Skeletal muscle satellite cell (primary cell): ENCODE results near the gene GRIK1.

Source experiments
- H3K27me3 ChIP-seq: 2 replicates; pipeline ENCODE4 v1.7.0; 2013; ENCODE audit warnings: low read length; ENCODE audit not compliant: control insufficient read depth, insufficient read depth
- H3K36me3 ChIP-seq: 2 replicates; pipeline ENCODE4 v1.7.0; 2013; ENCODE audit warnings: mild to moderate bottlenecking, control low read depth, low read length; ENCODE audit not compliant: insufficient read depth
- H3K4me1 ChIP-seq: 2 replicates; pipeline ENCODE4 v1.7.0; 2013; ENCODE audit warnings: low read length; ENCODE audit not compliant: control insufficient read depth, insufficient read depth
- H3K4me2 ChIP-seq: 2 replicates; pipeline ENCODE4 v1.7.0; 2013; ENCODE audit warnings: mild to moderate bottlenecking, low read length
- H3K4me3 ChIP-seq: 2 replicates; pipeline ENCODE4 v1.7.0; 2013; ENCODE audit warnings: low read length
- H3K9ac ChIP-seq: 2 replicates; pipeline ENCODE4 v1.7.0; 2013; ENCODE audit warnings: mild to moderate bottlenecking, low read depth, low read length, moderate library complexity
- H3K9me3 ChIP-seq: replicated peaks from 2 replicates; pipeline ENCODE4 v1.7.0; 2013; ENCODE audit warnings: mild to moderate bottlenecking, control low read depth, low read length

Gene GRIK1

DNA sequence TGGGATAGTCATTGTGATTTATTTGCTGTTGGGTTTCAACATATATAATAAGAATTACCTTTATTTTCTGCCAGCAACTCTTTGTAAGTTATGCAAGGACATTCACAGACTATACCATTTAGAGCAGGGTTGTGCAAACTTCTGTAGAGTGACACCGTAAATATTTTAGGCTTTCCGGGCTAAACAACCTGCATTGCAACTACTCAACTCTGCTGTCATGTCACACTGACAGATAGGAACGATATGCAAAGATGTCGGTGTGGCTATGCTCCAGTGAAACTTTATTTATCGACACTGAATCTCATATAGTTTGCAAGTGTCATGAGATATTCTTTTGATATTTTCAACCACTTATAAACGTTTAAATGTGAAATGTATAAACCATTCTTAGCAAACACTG lies 430.7 kb downstream of the GRIK1 start:
- H3K36me3 ChIP-seq: no peaks in the 10 kb centered on the region
- H3K4me2 ChIP-seq: no peak overlapping the region
- H3K27me3 ChIP-seq: no peaks in the 10 kb centered on the region
- H3K4me3 ChIP-seq: no peak overlapping the region
- H3K9me3 ChIP-seq: peaks cover 1% of the 10 kb centered on the region
- H3K4me1 ChIP-seq: peaks cover 9% of the 10 kb centered on the region
- no peak overlapping the region for H3K9ac ChIP-seq

DNA sequence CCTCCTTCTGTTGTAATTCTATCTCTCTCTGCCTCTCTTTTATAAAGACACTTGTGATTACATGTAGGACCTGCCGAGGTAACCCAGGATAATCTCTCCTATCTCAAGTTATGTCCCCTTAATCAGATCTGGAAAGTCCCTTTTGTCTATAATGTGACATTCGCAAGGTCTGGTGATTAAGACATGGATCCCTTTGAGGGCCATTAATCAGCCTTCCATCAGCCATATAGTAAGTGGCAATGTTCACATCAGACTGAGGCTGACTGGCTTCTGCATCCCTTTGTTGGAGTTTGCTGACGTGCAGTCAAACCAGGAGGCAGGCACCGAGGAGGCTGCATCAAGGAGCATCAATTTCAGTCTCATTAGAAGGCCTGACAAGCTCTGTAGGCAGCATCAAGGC lies 431.5 kb downstream of the GRIK1 start:
- H3K36me3 ChIP-seq: no peaks in the 10 kb centered on the region
- peaks cover 9% of the 10 kb centered on the region for H3K4me1 ChIP-seq
- no peaks in the 10 kb centered on the region for H3K9me3 ChIP-seq
- no peak overlapping the region for H3K9ac ChIP-seq
- no peak overlapping the region for H3K4me2 ChIP-seq
- no peak overlapping the region for H3K4me3 ChIP-seq
- no peaks in the 10 kb centered on the region for H3K27me3 ChIP-seq

DNA sequence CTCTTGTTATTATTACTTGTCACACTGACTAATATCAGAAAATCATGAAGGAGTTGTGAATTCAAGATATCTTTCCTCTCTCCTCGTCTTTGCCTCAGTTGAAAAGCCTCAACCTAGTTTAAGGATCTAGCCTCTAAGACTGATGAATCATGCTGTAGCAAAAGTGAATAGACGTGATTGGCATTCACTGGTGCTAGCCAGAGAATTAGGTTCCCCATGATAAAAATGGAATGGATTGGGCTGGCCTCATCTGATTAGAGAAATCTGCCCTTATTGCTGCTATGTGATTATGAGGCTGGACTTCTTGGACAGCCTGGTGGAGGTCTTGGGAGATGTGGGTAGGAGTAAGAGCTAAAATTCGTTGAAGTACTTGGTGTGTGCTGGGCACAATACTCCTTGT lies 432.8 kb downstream of the GRIK1 start:
- Histone ChIP-seq H3K9me3 (no peaks in the 10 kb centered on the region), H3K4me3 (no peak overlapping the region), H3K4me1 (peaks cover 15% of the 10 kb centered on the region), H3K9ac (no peak overlapping the region), H3K36me3 (no peaks in the 10 kb centered on the region), H3K4me2 (no peak overlapping the region), H3K27me3 (no peaks in the 10 kb centered on the region)

DNA sequence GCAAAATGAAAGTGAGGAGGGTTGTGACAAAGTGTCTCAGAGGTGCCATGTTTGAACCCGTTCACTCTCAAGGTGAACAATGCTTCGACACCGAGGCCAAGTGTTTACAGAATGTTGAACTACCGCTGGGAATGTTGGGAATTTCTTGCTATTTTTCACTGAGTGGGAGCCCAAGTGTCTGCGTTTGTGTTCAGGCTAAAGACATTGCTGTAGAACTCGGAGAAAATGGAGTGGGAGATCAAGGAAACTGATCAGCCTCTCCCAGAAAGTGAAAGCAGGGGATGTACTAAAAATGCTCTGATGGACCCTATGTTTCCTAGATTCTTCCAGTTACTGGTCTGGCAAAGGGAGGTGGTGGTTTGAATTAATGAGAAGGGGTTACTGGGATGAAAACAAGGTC lies 433.6 kb downstream of the GRIK1 start:
- H3K4me3 ChIP-seq: no peak overlapping the region
- H3K4me1 ChIP-seq: peaks cover 19% of the 10 kb centered on the region
- H3K4me2 ChIP-seq: no peak overlapping the region
- no peaks in the 10 kb centered on the region for H3K27me3 ChIP-seq
- no peak overlapping the region for H3K9ac ChIP-seq
- no peaks in the 10 kb centered on the region for H3K36me3 ChIP-seq
- no peaks in the 10 kb centered on the region for H3K9me3 ChIP-seq

DNA sequence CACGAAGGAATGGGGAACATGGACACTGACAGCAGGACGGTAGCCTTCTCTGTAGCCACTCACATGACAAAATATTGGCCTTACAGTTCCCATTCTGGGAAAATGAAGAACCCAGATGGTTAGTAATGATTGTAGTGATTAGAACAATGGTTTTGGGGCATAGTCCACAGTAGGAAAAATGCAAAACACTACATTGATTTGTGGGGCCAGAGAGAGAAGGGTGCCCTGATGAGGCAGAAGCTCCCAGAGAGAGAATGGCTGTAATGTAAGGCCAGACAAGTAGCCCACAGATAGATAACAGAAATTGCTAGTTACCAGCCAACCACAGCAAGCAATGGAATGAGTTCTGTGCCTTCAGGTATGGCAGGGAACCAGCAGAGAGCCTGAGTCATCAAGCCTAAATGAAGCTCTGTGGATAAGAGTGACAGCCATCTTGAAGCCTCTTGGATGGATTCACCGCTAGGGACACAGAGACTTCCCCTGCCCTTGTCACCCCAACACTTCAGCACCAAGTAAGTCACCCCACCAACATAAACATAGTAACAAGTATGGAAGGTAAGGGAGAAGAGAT lies 435.0 kb downstream of the GRIK1 start:
- Histone ChIP-seq H3K4me3 (no peak overlapping the region), H3K36me3 (no peaks in the 10 kb centered on the region), H3K27me3 (no peaks in the 10 kb centered on the region), H3K4me1 (peaks cover 23% of the 10 kb centered on the region), H3K9ac (no peak overlapping the region), H3K9me3 (no peaks in the 10 kb centered on the region), H3K4me2 (no peak overlapping the region)

DNA sequence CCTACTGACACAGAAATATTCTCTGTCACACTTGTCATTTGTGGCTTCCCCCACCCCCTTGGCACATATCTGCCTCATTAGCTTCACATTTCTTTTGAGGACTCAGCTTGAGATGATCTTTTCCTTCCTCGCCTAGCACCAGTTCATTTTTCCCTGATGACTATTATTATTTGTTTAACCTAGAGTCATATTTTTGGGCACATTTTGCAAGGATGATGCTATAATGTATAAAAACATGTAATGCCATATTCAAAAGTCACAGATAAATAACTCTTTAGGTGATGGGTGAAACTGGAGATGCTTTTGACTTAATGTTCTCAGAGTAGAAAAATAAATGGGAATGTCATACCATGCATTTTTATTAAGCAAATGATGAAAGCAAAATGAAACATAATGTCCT lies 438.3 kb downstream of the GRIK1 start:
- Histone ChIP-seq H3K4me2 (peak overlapping the region; percentile 64), H3K4me3 (no peak overlapping the region), H3K27me3 (no peaks in the 10 kb centered on the region), H3K36me3 (no peaks in the 10 kb centered on the region), H3K9me3 (no peaks in the 10 kb centered on the region), H3K4me1 (peaks cover 21% of the 10 kb centered on the region), H3K9ac (peak overlapping the region; percentile 84)

- no peaks in the 10 kb centered on the region for H3K9me3 ChIP-seq
- H3K4me1 ChIP-seq: peaks cover 19% of the 10 kb centered on the region
- no peak overlapping the region for H3K4me2 ChIP-seq
- no peaks in the 10 kb centered on the region for H3K27me3 ChIP-seq
- no peaks in the 10 kb centered on the region for H3K36me3 ChIP-seq
- no peak overlapping the region for H3K9ac ChIP-seq
- H3K4me3 ChIP-seq: no peak overlapping the region
Measured at GRCh38 chr21:29499734-29500343, 440.0 kb downstream of the GRIK1 start.

DNA sequence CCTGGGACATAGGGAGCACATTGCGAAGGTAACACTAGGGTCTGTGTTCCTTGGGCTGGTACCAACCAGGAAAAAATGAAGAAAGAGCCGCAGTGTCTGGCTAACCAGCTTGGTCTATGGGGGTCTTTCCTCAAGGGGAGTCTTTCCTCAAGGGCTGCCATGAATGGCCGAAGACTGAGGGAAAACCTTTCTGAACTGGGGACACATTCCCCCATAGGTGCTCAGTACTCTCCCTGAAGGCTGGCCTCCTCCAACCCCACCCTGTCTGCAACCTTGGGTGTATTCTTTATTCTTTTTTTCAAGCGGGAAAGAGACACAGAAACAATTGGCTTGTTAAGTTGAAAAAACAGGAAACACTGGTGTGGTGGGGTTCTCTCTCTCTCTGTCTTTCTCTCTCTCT lies 440.6 kb downstream of the GRIK1 start:
- Histone ChIP-seq H3K4me3 (no peak overlapping the region), H3K4me1 (peaks cover 14% of the 10 kb centered on the region), H3K36me3 (no peaks in the 10 kb centered on the region), H3K9ac (no peak overlapping the region), H3K27me3 (no peaks in the 10 kb centered on the region), H3K4me2 (no peak overlapping the region), H3K9me3 (no peaks in the 10 kb centered on the region)

DNA sequence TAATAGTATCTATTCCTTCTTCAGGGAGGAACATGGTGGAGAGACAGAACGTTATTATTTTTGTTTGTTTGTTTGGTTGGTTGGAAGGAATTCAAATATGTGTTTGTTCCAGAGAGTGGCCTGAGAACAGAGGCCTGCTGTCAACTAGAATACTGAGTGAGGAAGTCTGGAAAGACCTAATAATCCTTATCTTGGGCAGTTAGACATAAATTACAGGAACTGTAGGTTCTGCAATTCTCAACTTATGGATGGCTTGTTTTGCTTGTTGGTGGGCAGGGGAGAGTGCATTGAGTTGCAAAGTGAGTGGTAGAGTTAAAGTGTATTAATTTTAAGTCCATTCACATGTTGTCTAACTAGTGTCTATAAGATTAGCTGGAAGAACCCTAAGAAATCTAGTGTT lies 443.5 kb downstream of the GRIK1 start:
- no peaks in the 10 kb centered on the region for H3K9me3 ChIP-seq
- H3K27me3 ChIP-seq: no peaks in the 10 kb centered on the region
- H3K4me2 ChIP-seq: no peak overlapping the region
- H3K4me1 ChIP-seq: peaks cover 4% of the 10 kb centered on the region
- no peak overlapping the region for H3K9ac ChIP-seq
- H3K36me3 ChIP-seq: no peaks in the 10 kb centered on the region
- H3K4me3 ChIP-seq: no peak overlapping the region

DNA sequence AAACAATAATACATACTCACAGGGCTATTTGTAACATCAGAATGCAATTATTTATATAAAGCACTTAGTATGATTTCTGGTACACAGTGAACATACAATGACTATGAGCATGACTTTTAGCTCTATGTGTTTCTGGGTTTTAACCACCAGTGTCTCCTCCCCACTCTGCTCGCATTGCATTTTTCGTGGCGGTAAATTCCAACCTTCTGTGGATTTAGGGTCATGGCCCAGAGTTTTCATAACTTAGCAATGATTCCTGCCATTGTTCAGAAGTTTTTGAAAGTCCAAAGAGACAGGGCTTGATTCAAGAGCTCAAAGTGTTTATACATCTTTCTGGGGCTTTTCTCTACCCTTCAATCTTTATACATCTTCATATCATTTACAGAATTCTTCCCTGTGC lies 449.8 kb downstream of the GRIK1 start:
- no peaks in the 10 kb centered on the region for H3K4me1 ChIP-seq

GRCh38 chr21:29487154-29487553 lies 452.6 kb downstream of the GRIK1 start:
- H3K36me3 ChIP-seq: no peaks in the 10 kb centered on the region
- no peak overlapping the region for H3K4me3 ChIP-seq
- no peak overlapping the region for H3K9ac ChIP-seq
- no peaks in the 10 kb centered on the region for H3K9me3 ChIP-seq
- peaks cover under 1% of the 10 kb centered on the region for H3K4me1 ChIP-seq
- H3K27me3 ChIP-seq: no peaks in the 10 kb centered on the region
- H3K4me2 ChIP-seq: no peak overlapping the region

More for the DNA sequence above, 449.8 kb downstream of the GRIK1 start:
- no peak overlapping the region for H3K4me3 ChIP-seq
- H3K9me3 ChIP-seq: no peaks in the 10 kb centered on the region
- H3K9ac ChIP-seq: no peak overlapping the region
- H3K36me3 ChIP-seq: no peaks in the 10 kb centered on the region
- no peak overlapping the region for H3K4me2 ChIP-seq
- H3K27me3 ChIP-seq: no peaks in the 10 kb centered on the region
